Adrenal gland (tissue), 12 donors: ENCODE data around the gene SCUBE1. TPM values are rescaled to one million over a fixed set of nuclear protein-coding genes. Genes with fewer than 3 reads are reported as not detected.

ENCODE experiments used
- DNase-seq, 7 donors: peaks; one replicate each; pipeline ENCODE4 v3.0.0-alpha.2; 2019 to 2020
- H3K27ac ChIP-seq, 5 donors: fragments of 200-600 bp; sonication (generic) in 4 of 5; 1 replicate in 3 of 5; 2 replicates in 2 of 5; pipeline versions ENCODE4 v1.5.1 to v1.8.0; 2016 to 2020; ENCODE audit warnings: mild to moderate bottlenecking in 1 of 5
- H3K27me3 ChIP-seq: fragments of 200-600 bp; 2 replicates; pipeline ENCODE4 v1.8.0; 2021
- H3K36me3 ChIP-seq, 2 donors: fragments of 200-600 bp; replicated peaks in 1 of 2; 1 replicate in 1 of 2; 2 replicates in 1 of 2; pipeline versions ENCODE4 v1.5.1 to v1.8.0; 2018 to 2022
- H3K4me1 ChIP-seq, 2 donors: fragments of 200-600 bp; replicated peaks in 1 of 2; 1 replicate in 1 of 2; 2 replicates in 1 of 2; pipeline versions ENCODE4 v1.5.1 to v1.8.0; 2018 to 2021
- H3K4me3 ChIP-seq, 4 donors: fragments of 200-600 bp; sonication (generic) in 3 of 4; one replicate each; pipeline ENCODE4 v1.5.1; 2016 to 2018
- H3K9me3 ChIP-seq, 3 donors: fragments of 200-600 bp; sonication (generic) in 1 of 3; replicated peaks in 1 of 3; 1 replicate in 2 of 3; 2 replicates in 1 of 3; pipeline versions ENCODE4 v1.5.1 to v1.8.0; 2016 to 2021
- CTCF ChIP-seq, 6 experiments: fragments of 450-650 bp in 4 of 6; fragments of 200-600 bp in 2 of 6; sonication (generic) in 1 of 6; IDR thresholded peaks; 1 replicate in 5 of 6; 2 replicates in 1 of 6; pipeline versions ENCODE4 v1.5.1 to v1.8.0; 2016 to 2021; ENCODE audit warnings: antibody characterized with exemption in 6 of 6, mild to moderate bottlenecking in 2 of 6, moderate library complexity in 1 of 6
- POLR2A ChIP-seq, 2 donors: fragments of 450-650 bp; IDR thresholded peaks; one replicate each; pipeline ENCODE4 v1.6.1; 2017; ENCODE audit warnings: antibody characterized with exemption in 2 of 2, mild to moderate bottlenecking in 2 of 2, moderate library complexity in 1 of 2
- WGBS, 4 donors: extraction: QIAGEN DNeasy Blood & Tissue Kit in 2 of 4; methylation state at CpG; one replicate each; pipeline versions ENCODE4 v1.1.5 to v1.1.7; 2013 to 2017; 5-methylcytosine and 5-hydroxymethylcytosine counted together
- intact Hi-C, 2 donors: fragments of 100-400 bp; cut with DNase I; formaldehyde crosslinking; loops; one replicate each; pipeline versions ENCODE4 v1.14.1 to v1.15.0; 2022 to 2023
- polyA plus RNA-seq, 3 donors: library from polyadenylated mRNA; stranded (reverse); fragments of 200-250 nt in 2 of 3; fragments of 350-450 nt in 1 of 3; fragmentation: Illumina TruSeq in 1 of 3; extraction: RNeasy Lipid Tissue Mini Kit (QIAGEN cat#74804) in 1 of 3; gene quantifications; one replicate each; pipeline ENCODE4 v1.2.3, GENCODE V29; 2013 to 2014
- total RNA-seq, 9 donors: library from RNA; depleted of rRNA in 4 of 9; stranded (reverse); fragments of >200 nt in 4 of 9; fragments of 120-200 nt in 1 of 9; fragmentation: NEBNext Ultra II Directional in 1 of 9; extraction: Animal tissue kit (Norgen Biotek cat#: 25700) in 1 of 9; gene quantifications; one replicate each; pipeline versions ENCODE4 v1.1.0 to v1.2.4, GENCODE V29; 2013 to 2023
- donor health status: healthy with polysubstance abuse.
- donor health status: Bipolar disorder and iron deficiency.
- donor health status: DM: yes; HTN: yes; CAD: no.
- donor health status: DM: no; HTN: no; CAD: no.
- donor health status: DM: no; HTN: no; CAD: no.
- donor health status: DM: yes; HTN: yes; CAD: no.

SCUBE1 gene
- total and polyA plus RNA-seq, 12 donors, result 1.4 to 34.0 (median 8.8) TPM

GRCh38 chr22:43156413-43156812, 186.8 kb downstream of the SCUBE1 start:
- intact Hi-C loops, result no loop called here
- Histone ChIP-seq H3K27me3 (no peaks in the 10 kb centered on the region), H3K27ac (no peak overlapping the region), H3K36me3 (no peaks in the 10 kb centered on the region), H3K4me3 (no peak overlapping the region), H3K4me1 (peaks cover 13 to 15% of the 10 kb centered on the region in 2 donors), H3K9me3 (no peaks in the 10 kb centered on the region)
- no peak for DNase-seq
- 85 to 94% (median 91%) methylated on average over 8 to 12 of the region's 12 CpGs for WGBS, 4 donors
- TF ChIP-seq CTCF (IDR thresholded peaks at IDR 0.05) (no peak), POLR2A (IDR thresholded peaks at IDR 0.05) (no peak)

GRCh38 chr22:43155789-43156188, 187.4 kb downstream of the SCUBE1 start:
- intact Hi-C loops, result no loop called here
- Histone ChIP-seq H3K4me1 (peaks cover 17 to 18% of the 10 kb centered on the region in 2 donors), H3K27ac (no peak overlapping the region)

GRCh38 chr22:43154887-43155536, 188.2 kb downstream of the SCUBE1 start:
- peak in 3 of 7 donors; percentile 39 to 50 (median 43) for DNase-seq
- H3K27ac ChIP-seq, result no peak overlapping the region
- no peak overlapping the region for H3K4me3 ChIP-seq
- H3K4me1 ChIP-seq, result peaks cover 22 to 23% of the 10 kb centered on the region in 2 donors
- H3K9me3 ChIP-seq, result no peaks in the 10 kb centered on the region
- TF ChIP-seq POLR2A (IDR thresholded peaks at IDR 0.05) (no peak), CTCF (IDR thresholded peaks at IDR 0.05) (no peak)
- 86 to 93% (median 88%) methylated on average over 5 to 27 of the region's 27 CpGs for WGBS, 4 donors
- H3K27me3 ChIP-seq, result no peaks in the 10 kb centered on the region
- no peaks in the 10 kb centered on the region for H3K36me3 ChIP-seq
- intact Hi-C loops, result no loop called here

More at GRCh38 chr22:43155789-43156188, 187.4 kb downstream of the SCUBE1 start:
- DNase-seq, result no peak
- no peak overlapping the region for H3K4me3 ChIP-seq
- TF ChIP-seq CTCF (IDR thresholded peaks at IDR 0.05) (no peak), POLR2A (IDR thresholded peaks at IDR 0.05) (no peak)
- H3K36me3 ChIP-seq, result no peaks in the 10 kb centered on the region
- H3K9me3 ChIP-seq, result no peaks in the 10 kb centered on the region
- WGBS, 4 donors, result 80 to 91% (median 91%) methylated on average over 5 of the region's 5 CpGs; no CpG with 5 or more reads in 1 of the 4 donors
- no peaks in the 10 kb centered on the region for H3K27me3 ChIP-seq

GRCh38 chr22:43153899-43154298, 189.3 kb downstream of the SCUBE1 start:
- WGBS, 4 donors, result 57 to 64% (median 59%) methylated on average over 9 of the region's 9 CpGs
- intact Hi-C loops, result no loop called here
- TF ChIP-seq CTCF (IDR thresholded peaks at IDR 0.05), result no peak
- no peak for TF ChIP-seq POLR2A (IDR thresholded peaks at IDR 0.05)
- H3K4me3 ChIP-seq, result no peak overlapping the region
- H3K9me3 ChIP-seq, result no peaks in the 10 kb centered on the region
- H3K27me3 ChIP-seq, result no peaks in the 10 kb centered on the region
- H3K4me1 ChIP-seq, result peaks cover 22 to 23% of the 10 kb centered on the region in 2 donors
- no peak for DNase-seq
- H3K27ac ChIP-seq, result no peak overlapping the region
- H3K36me3 ChIP-seq, result no peaks in the 10 kb centered on the region
